Cardiac muscle cell (in vitro differentiated cells and primary cell): ENCODE data around the gene CXCL16. TPM values are rescaled to one million over a fixed set of nuclear protein-coding genes. Genes with fewer than 3 reads are reported as not detected.

Source experiments
- DNase-seq, 2 donors: peaks; one replicate each; pipeline versions ENCODE4 v3.0.0 to v3.0.0-alpha.2; 2010 to 2017; ENCODE audit warnings: low read depth in 1 of 2, low spot score in 1 of 2
- H3K27ac ChIP-seq: fragments of 200-600 bp; sonication (generic); 2 replicates; pipeline ENCODE4 v1.5.1; 2016
- H3K27me3 ChIP-seq: fragments of 200-600 bp; sonication (generic); 2 replicates; pipeline ENCODE4 v1.6.0; 2016; ENCODE audit warnings: control low read depth
- H3K36me3 ChIP-seq: fragments of 200-600 bp; sonication (generic); 2 replicates; pipeline ENCODE4 v1.5.1; 2016; ENCODE audit warnings: control low read depth
- H3K4me1 ChIP-seq: fragments of 200-600 bp; sonication (generic); 2 replicates; pipeline ENCODE4 v1.8.1; 2017; ENCODE audit warnings: low read depth, mild to moderate bottlenecking, mixed run types
- H3K4me3 ChIP-seq: fragments of 200-600 bp; sonication (generic); 2 replicates; pipeline ENCODE4 v1.5.1; 2016; ENCODE audit warnings: mild to moderate bottlenecking
- H3K9me3 ChIP-seq: fragments of 200-600 bp; sonication (generic); 2 replicates; pipeline ENCODE4 v1.5.1; 2017; ENCODE audit warnings: low read depth, mild to moderate bottlenecking, control low read depth
- polyA plus RNA-seq: library from polyadenylated mRNA; unstranded; fragments of >200 nt; fragmentation: Nextera tagmentation; extraction: Ambion mirVana; gene quantifications from 2 replicates; pipeline ENCODE4 v1.2.1, GENCODE V29; 2016
- total RNA-seq: library from RNA; depleted of rRNA; stranded (reverse); fragments of >200 nt; gene quantifications from 2 replicates; pipeline ENCODE4 v1.2.3, GENCODE V29; 2016
- TF ChIP-seq, protein P1 (sequence below): IDR thresholded peaks from 2 replicates; pipeline ENCODE4 v1.5.1; 2012; ENCODE audit warnings: low read depth, mild to moderate bottlenecking, low read length

Gene CXCL16
- total RNA-seq (0.60 and 0.66 TPM in 2 replicates), polyA plus RNA-seq (0.89 and 1.2 TPM in 2 replicates)

GRCh38 chr17:4739122-4740024, at the start of gene CXCL16, which contains the start of gene ZMYND15:
Gene CXCL16 (minus strand): TSS chr17:4739928. CDS start chr17:4739339, 589 bp downstream.
Gene ZMYND15 (plus strand): TSS chr17:4739833. CDS start chr17:4740549, 716 bp downstream.
- Histone ChIP-seq H3K9me3 (no peaks in the 10 kb centered on the region), H3K4me1 (no peaks in the 10 kb centered on the region), H3K27ac (no peak within 1 kb of the TSS), H3K36me3 (no peaks in the 10 kb centered on the region), H3K27me3 (peaks cover 92% of the 10 kb centered on the region), H3K4me3 (peak within 1 kb of the TSS; percentile 54)
- DNase-seq: peak; percentile 46 to 49
- TF ChIP-seq, protein P1, sequence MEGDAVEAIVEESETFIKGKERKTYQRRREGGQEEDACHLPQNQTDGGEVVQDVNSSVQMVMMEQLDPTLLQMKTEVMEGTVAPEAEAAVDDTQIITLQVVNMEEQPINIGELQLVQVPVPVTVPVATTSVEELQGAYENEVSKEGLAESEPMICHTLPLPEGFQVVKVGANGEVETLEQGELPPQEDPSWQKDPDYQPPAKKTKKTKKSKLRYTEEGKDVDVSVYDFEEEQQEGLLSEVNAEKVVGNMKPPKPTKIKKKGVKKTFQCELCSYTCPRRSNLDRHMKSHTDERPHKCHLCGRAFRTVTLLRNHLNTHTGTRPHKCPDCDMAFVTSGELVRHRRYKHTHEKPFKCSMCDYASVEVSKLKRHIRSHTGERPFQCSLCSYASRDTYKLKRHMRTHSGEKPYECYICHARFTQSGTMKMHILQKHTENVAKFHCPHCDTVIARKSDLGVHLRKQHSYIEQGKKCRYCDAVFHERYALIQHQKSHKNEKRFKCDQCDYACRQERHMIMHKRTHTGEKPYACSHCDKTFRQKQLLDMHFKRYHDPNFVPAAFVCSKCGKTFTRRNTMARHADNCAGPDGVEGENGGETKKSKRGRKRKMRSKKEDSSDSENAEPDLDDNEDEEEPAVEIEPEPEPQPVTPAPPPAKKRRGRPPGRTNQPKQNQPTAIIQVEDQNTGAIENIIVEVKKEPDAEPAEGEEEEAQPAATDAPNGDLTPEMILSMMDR: no peak

GRCh38 chr17:4788807-4789700, 49.3 kb upstream of the CXCL16 start, which contains the start of gene GLTPD2:
Gene GLTPD2 (plus strand): TSS chr17:4788964. CDS start chr17:4789012, 48 bp downstream.
- Histone ChIP-seq H3K36me3 (no peaks in the 10 kb centered on the region), H3K9me3 (no peaks in the 10 kb centered on the region), H3K27me3 (peaks cover 10% of the 10 kb centered on the region), H3K4me1 (no peaks in the 10 kb centered on the region), H3K27ac (peak within 1 kb of the TSS; percentile 58), H3K4me3 (peak within 1 kb of the TSS; percentile 47)
- DNase-seq: peak; percentile 11 to 38
- TF ChIP-seq, protein P1: no peak

- Histone ChIP-seq H3K4me3 (peak overlapping the region; percentile 47), H3K27ac (no peak overlapping the region), H3K27me3 (peaks cover 10% of the 10 kb centered on the region), H3K4me1 (no peaks in the 10 kb centered on the region), H3K9me3 (no peaks in the 10 kb centered on the region), H3K36me3 (no peaks in the 10 kb centered on the region)
- TF ChIP-seq, protein P1: no peak
- peak in 1 of 2 donors; percentile 2 for DNase-seq
Measured at GRCh38 chr17:4788159-4788806, 48.6 kb upstream of the CXCL16 start.

- Histone ChIP-seq H3K27me3 (peaks cover 20% of the 10 kb centered on the region), H3K9me3 (no peaks in the 10 kb centered on the region), H3K4me1 (no peaks in the 10 kb centered on the region), H3K36me3 (no peaks in the 10 kb centered on the region), H3K27ac (no peak overlapping the region), H3K4me3 (no peak overlapping the region)
- DNase-seq: peak in 1 of 2 donors; percentile 38
- TF ChIP-seq, protein P1: no peak
Measured at GRCh38 chr17:4786516-4786915, 46.8 kb upstream of the CXCL16 start.

DNA sequence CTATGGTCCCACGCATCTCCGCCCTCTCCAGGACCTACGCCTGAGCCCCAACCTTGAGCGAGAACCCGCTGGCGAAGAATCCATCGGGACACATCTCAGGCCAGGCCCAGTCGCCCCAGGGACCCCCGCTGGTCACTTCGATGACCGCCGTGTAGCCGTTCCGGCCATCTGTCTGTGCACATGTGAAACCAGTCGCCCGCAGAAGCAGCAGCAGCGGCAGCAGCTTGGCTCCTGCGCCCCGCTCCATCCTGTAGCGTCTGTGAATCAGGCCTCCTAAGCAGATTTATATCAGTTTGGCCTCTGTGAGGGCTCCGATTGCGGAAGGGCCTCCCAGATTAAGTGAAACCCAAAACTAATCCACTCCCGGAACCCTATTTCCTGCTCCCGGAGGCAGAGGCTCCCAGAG, 46.4 kb upstream of the CXCL16 start, which contains the start of gene VMO1:
VMO1 (minus strand) TSS at position 259 of the 406 bp plus-strand sequence; CDS start at position 247, 12 bp downstream.
- TF ChIP-seq, protein P1: no peak
- Histone ChIP-seq H3K9me3 (no peaks in the 10 kb centered on the region), H3K27me3 (peaks cover 20% of the 10 kb centered on the region), H3K4me3 (no peak within 1 kb of the TSS), H3K36me3 (no peaks in the 10 kb centered on the region), H3K4me1 (no peaks in the 10 kb centered on the region), H3K27ac (no peak within 1 kb of the TSS)
- DNase-seq: peak in 1 of 2 donors; percentile 44
